Lower leg skin (tissue), 3 donors: Measurements from ENCODE around the gene ITGA11.

Experiments
- POLR2A ChIP-seq, 2 donors: fragments of 450-650 bp; IDR thresholded peaks; one replicate each; pipeline ENCODE4 v1.6.1; 2016 to 2017; ENCODE audit warnings: antibody characterized with exemption in 2 of 2, mild to moderate bottlenecking in 1 of 2, moderate library complexity in 1 of 2
- TF ChIP-seq, protein P1 (sequence below), 3 donors: fragments of 450-650 bp; IDR thresholded peaks; one replicate each; pipeline ENCODE4 v1.5.1; 2016; ENCODE audit warnings: antibody characterized with exemption in 3 of 3, mild to moderate bottlenecking in 3 of 3, moderate library complexity in 2 of 3

DNA sequence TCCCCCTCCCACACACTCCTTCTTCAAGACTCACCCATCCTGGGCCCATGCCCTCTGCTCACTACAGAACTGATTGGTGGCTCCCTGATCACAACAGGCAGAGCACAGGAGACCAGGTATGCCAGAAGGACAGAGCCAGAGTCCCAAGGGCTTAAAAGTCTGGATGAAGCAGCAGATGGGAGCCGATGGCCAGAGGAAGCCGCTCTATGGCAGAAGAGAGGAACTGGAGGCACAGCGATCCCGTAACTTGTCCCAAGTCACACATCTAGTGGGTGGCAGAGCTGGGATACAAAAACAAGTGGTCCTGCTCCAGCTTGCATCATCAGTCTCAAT is 20.7 kb downstream of the ITGA11 start:
- TF ChIP-seq, protein P1, sequence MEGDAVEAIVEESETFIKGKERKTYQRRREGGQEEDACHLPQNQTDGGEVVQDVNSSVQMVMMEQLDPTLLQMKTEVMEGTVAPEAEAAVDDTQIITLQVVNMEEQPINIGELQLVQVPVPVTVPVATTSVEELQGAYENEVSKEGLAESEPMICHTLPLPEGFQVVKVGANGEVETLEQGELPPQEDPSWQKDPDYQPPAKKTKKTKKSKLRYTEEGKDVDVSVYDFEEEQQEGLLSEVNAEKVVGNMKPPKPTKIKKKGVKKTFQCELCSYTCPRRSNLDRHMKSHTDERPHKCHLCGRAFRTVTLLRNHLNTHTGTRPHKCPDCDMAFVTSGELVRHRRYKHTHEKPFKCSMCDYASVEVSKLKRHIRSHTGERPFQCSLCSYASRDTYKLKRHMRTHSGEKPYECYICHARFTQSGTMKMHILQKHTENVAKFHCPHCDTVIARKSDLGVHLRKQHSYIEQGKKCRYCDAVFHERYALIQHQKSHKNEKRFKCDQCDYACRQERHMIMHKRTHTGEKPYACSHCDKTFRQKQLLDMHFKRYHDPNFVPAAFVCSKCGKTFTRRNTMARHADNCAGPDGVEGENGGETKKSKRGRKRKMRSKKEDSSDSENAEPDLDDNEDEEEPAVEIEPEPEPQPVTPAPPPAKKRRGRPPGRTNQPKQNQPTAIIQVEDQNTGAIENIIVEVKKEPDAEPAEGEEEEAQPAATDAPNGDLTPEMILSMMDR (IDR thresholded peaks at IDR 0.05) = no peak
- no peak for TF ChIP-seq POLR2A (IDR thresholded peaks at IDR 0.05)
